Upper lobe of right lung (tissue), 1 donor: Measurements from ENCODE around the gene PTPRN2. TPM values are rescaled to one million over a fixed set of nuclear protein-coding genes. Genes with fewer than 3 reads are reported as not detected.

Experiments
- ATAC-seq: fragments of 200-7000 bp; cut with Tn5 transposase; one replicate; pipeline ENCODE4 v1.9.1; 2020; ENCODE audit warnings: mild to moderate bottlenecking, moderate library complexity
- DNase-seq: peaks from one replicate; pipeline ENCODE4 v3.0.0-alpha.2; 2020
- H3K27ac ChIP-seq: fragments of 200-600 bp; one replicate; pipeline ENCODE4 v1.8.0; 2022
- H3K27me3 ChIP-seq: fragments of 200-600 bp; one replicate; pipeline ENCODE4 v1.8.0; 2022; ENCODE audit warnings: mild to moderate bottlenecking
- H3K36me3 ChIP-seq: fragments of 200-600 bp; one replicate; pipeline ENCODE4 v1.8.0; 2022
- H3K4me1 ChIP-seq: fragments of 200-600 bp; one replicate; pipeline ENCODE4 v1.8.0; 2022
- H3K4me3 ChIP-seq: fragments of 200-600 bp; one replicate; pipeline ENCODE4 v1.8.0; 2022; ENCODE audit warnings: mild to moderate bottlenecking
- H3K9me3 ChIP-seq: fragments of 200-600 bp; one replicate; pipeline ENCODE4 v1.8.0; 2022
- CTCF ChIP-seq: fragments of 200-600 bp; IDR thresholded peaks from one replicate; pipeline ENCODE4 v1.8.0; 2022; ENCODE audit warnings: antibody characterized with exemption
- intact Hi-C: fragments of 100-400 bp; cut with DNase I; formaldehyde crosslinking; loops from one replicate; pipeline ENCODE4 v1.11.0; 2022
- total RNA-seq: library from RNA; stranded (reverse); fragmentation: NEBNext Ultra II Directional; extraction: Animal tissue kit (Norgen Biotek cat#: 25700); gene quantifications from one replicate; pipeline ENCODE4 v1.2.1, GENCODE V29; 2021
- donor health status: DM: no; HTN: yes; CAD: no; lungs with severe emphysema.

Gene PTPRN2
- total RNA-seq, 1 donor from 2014 or later = 4.9 TPM

- Histone ChIP-seq H3K27me3 (no peaks in the 10 kb centered on the region), H3K36me3 (no peaks in the 10 kb centered on the region), H3K4me1 (peaks cover 18% of the 10 kb centered on the region), H3K4me3 (no peak overlapping the region), H3K9me3 (no peaks in the 10 kb centered on the region), H3K27ac (no peak overlapping the region)
- no peak for ATAC-seq
- no peak for TF ChIP-seq CTCF
- DNase-seq = no peak
- intact Hi-C loops = no loop called here
Observed at GRCh38 chr7:157569967-157570366, 1017.7 kb downstream of the PTPRN2 start.

GRCh38 chr7:157568770-157569584 lies 1018.6 kb downstream of the PTPRN2 start:
- H3K36me3 ChIP-seq = no peaks in the 10 kb centered on the region
- intact Hi-C loops = no loop called here
- H3K27me3 ChIP-seq = no peaks in the 10 kb centered on the region
- DNase-seq = peak; percentile 74
- H3K4me1 ChIP-seq = peaks cover 18% of the 10 kb centered on the region
- H3K4me3 ChIP-seq = peak overlapping the region; percentile 65
- no peaks in the 10 kb centered on the region for H3K9me3 ChIP-seq
- peak overlapping the region; percentile 28 for H3K27ac ChIP-seq
- TF ChIP-seq CTCF = no peak
- peak; percentile 78 for ATAC-seq

GRCh38 chr7:157568106-157568769 lies 1019.4 kb downstream of the PTPRN2 start:
- Histone ChIP-seq H3K4me3 (peak overlapping the region; percentile 65), H3K27ac (peak overlapping the region; percentile 28), H3K36me3 (no peaks in the 10 kb centered on the region), H3K9me3 (no peaks in the 10 kb centered on the region), H3K27me3 (no peaks in the 10 kb centered on the region), H3K4me1 (peaks cover 18% of the 10 kb centered on the region)
- ATAC-seq (no peak), DNase-seq (no peak)
- intact Hi-C loops = no loop called here
- TF ChIP-seq CTCF = no peak

- DNase-seq = no peak
- no peak for TF ChIP-seq CTCF
- no peaks in the 10 kb centered on the region for H3K27me3 ChIP-seq
- no peak for ATAC-seq
- intact Hi-C loops = no loop called here
- peak overlapping the region; percentile 65 for H3K4me3 ChIP-seq
- peaks cover 18% of the 10 kb centered on the region for H3K4me1 ChIP-seq
- no peaks in the 10 kb centered on the region for H3K36me3 ChIP-seq
- H3K27ac ChIP-seq = no peak overlapping the region
- no peaks in the 10 kb centered on the region for H3K9me3 ChIP-seq
Observed at GRCh38 chr7:157567666-157568065, 1020.0 kb downstream of the PTPRN2 start.

GRCh38 chr7:157566631-157567006 lies 1021.0 kb downstream of the PTPRN2 start:
- no peaks in the 10 kb centered on the region for H3K36me3 ChIP-seq
- no peak overlapping the region for H3K4me3 ChIP-seq
- ATAC-seq (no peak), DNase-seq (no peak)
- no peaks in the 10 kb centered on the region for H3K27me3 ChIP-seq
- no peaks in the 10 kb centered on the region for H3K9me3 ChIP-seq
- peaks cover 18% of the 10 kb centered on the region for H3K4me1 ChIP-seq
- intact Hi-C loops = no loop called here
- TF ChIP-seq CTCF = no peak
- H3K27ac ChIP-seq = no peak overlapping the region
